ENCODE measurements around the gene MAML3. TPM values are rescaled to one million over a fixed set of nuclear protein-coding genes. Genes with fewer than 3 reads are reported as not detected.

The MAML3 gene
- total and polyA plus RNA-seq, 10 donors: 0.63 to 18.4 (median 12.7) TPM

DNA sequence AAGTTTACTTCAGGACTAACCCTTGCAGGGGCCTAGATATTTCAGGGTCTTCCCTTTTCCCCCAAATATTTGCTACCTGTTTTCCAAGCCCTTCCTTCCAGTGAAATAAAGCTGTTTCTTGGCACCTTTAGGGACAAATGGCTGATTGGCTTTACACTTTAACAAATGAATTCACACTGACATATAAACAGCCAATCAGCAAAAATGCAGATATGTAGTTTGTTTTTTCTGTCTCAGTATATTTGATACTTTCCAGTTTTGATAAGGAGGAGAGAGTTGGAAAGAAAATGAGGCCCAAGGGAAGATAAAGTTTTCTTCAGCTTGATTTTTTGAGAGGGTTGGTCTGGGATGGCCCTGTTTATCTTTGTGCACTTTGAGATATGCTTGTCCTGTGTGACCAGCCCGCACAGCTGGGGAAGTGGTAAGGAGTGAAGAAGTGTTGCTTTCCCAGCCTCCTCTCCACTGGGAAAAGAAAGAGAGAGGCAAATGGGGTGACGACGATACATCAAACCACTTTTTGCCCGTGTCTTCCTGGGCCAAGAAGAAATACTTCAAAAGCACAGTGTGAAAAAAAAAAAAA, 420.9 kb downstream of the MAML3 start:
- intact Hi-C loops (cut with DNase I; ENCODE audit: low total_unique reads): loop anchor here (10.0 kb wide), 1 partner anchor 422 kb away; the partner anchor contains the start of gene MAML3
- H3K27me3 ChIP-seq (replicated peaks in 1 of 7): peaks cover 0 to 40% (median 7%) of the 10 kb centered on the region in 7 donors
- H3K27ac ChIP-seq: no peak overlapping the region
- H3K9me3 ChIP-seq: no peaks in the 10 kb centered on the region
- H3K4me3 ChIP-seq: no peak overlapping the region
- WGBS, 5 donors: 84 to 93% (median 92%) methylated on average over 4 of the region's 4 CpGs
- TF ChIP-seq POLR2A (IDR thresholded peaks at IDR 0.05) (no peak), POLR2AphosphoS5 (IDR thresholded peaks at IDR 0.05) (no peak)
- TF ChIP-seq, protein P1, sequence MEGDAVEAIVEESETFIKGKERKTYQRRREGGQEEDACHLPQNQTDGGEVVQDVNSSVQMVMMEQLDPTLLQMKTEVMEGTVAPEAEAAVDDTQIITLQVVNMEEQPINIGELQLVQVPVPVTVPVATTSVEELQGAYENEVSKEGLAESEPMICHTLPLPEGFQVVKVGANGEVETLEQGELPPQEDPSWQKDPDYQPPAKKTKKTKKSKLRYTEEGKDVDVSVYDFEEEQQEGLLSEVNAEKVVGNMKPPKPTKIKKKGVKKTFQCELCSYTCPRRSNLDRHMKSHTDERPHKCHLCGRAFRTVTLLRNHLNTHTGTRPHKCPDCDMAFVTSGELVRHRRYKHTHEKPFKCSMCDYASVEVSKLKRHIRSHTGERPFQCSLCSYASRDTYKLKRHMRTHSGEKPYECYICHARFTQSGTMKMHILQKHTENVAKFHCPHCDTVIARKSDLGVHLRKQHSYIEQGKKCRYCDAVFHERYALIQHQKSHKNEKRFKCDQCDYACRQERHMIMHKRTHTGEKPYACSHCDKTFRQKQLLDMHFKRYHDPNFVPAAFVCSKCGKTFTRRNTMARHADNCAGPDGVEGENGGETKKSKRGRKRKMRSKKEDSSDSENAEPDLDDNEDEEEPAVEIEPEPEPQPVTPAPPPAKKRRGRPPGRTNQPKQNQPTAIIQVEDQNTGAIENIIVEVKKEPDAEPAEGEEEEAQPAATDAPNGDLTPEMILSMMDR (IDR thresholded peaks at IDR 0.05 in 8 of 11, conservative IDR thresholded peaks at IDR 0.05 in 3 of 11): no peak
- DNase-seq: no peak
- peaks cover 0 to 23% (median 0%) of the 10 kb centered on the region in 6 donors for H3K36me3 ChIP-seq
- H3K4me1 ChIP-seq: peaks cover 6 to 44% (median 31%) of the 10 kb centered on the region in 6 donors

DNA sequence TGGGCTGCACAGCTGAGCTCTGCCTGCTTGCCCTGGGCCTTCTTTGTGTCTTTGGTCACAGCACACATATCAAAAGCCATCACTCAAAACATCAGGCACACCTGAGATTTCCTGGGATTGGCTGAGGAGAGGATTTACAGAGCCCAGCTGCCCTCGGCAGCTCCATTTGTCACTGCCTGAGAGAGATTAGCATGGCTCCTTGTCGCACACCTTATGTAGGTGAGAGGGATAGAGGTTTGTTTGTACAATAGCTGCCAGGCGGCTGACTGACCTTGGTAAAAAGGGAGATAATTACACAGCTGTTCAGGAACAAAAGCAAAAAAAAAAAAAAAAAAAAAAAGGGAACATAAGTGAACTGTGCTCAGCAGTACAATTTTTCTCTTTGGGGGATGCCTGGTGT, 425.1 kb downstream of the MAML3 start:
- Histone ChIP-seq H3K4me3 (no peak overlapping the region), H3K27ac (no peak overlapping the region), H3K4me1 (peaks cover 0 to 3% (median under 1%) of the 10 kb centered on the region in 6 donors), H3K36me3 (peaks cover 0 to 42% (median 0%) of the 10 kb centered on the region in 6 donors), H3K27me3 (replicated peaks in 1 of 7) (peaks cover 0 to 10% (median 0%) of the 10 kb centered on the region in 7 donors), H3K9me3 (no peaks in the 10 kb centered on the region)
- TF ChIP-seq POLR2A (IDR thresholded peaks at IDR 0.05) (no peak), POLR2AphosphoS5 (IDR thresholded peaks at IDR 0.05) (no peak)
- TF ChIP-seq, protein P1 (IDR thresholded peaks at IDR 0.05 in 8 of 11, conservative IDR thresholded peaks at IDR 0.05 in 3 of 11): no peak
- no peak for DNase-seq
- intact Hi-C loops (cut with DNase I; ENCODE audit: low total_unique reads): no loop called here
- WGBS, 5 donors: 68 to 85% (median 83%) methylated on average over 3 of the region's 3 CpGs

GRCh38 chr4:139728146-139728545, 425.8 kb downstream of the MAML3 start:
- WGBS, 5 donors: 89 to 94% (median 91%) methylated on average over 4 of the region's 4 CpGs
- Histone ChIP-seq H3K9me3 (no peaks in the 10 kb centered on the region), H3K4me1 (no peaks in the 10 kb centered on the region), H3K27ac (no peak overlapping the region), H3K4me3 (no peak overlapping the region), H3K27me3 (replicated peaks in 1 of 7) (peaks cover 0 to 3% (median 0%) of the 10 kb centered on the region in 7 donors), H3K36me3 (peaks cover 0 to 42% (median 0%) of the 10 kb centered on the region in 6 donors)
- intact Hi-C loops (cut with DNase I; ENCODE audit: low total_unique reads): no loop called here
- TF ChIP-seq, protein P1 (IDR thresholded peaks at IDR 0.05 in 8 of 11, conservative IDR thresholded peaks at IDR 0.05 in 3 of 11): no peak
- DNase-seq: no peak

DNA sequence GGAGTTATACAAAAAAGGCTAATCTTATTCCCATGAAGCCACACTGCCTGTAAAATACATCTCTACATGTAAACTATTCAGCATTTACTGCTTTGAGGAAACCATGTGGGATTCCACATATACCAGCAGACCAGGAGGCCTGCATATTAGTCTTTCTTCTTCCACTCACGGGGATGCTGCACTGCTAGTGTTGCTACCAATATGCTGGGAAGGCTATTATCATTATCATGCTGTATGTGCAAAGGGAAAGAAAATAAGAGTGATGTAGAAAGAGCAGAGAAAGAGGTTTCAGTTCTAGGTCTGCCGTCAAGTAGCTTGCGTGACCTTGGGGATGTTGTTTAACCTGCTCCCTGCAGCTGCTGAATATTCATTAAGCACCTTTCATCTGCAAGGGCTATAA, 427.4 kb downstream of the MAML3 start:
- no peaks in the 10 kb centered on the region for H3K9me3 ChIP-seq
- DNase-seq: no peak
- no peaks in the 10 kb centered on the region for H3K27me3 ChIP-seq (replicated peaks in 1 of 7)
- no peak overlapping the region for H3K4me3 ChIP-seq
- TF ChIP-seq, protein P1 (IDR thresholded peaks at IDR 0.05 in 8 of 11, conservative IDR thresholded peaks at IDR 0.05 in 3 of 11): no peak
- TF ChIP-seq POLR2A (IDR thresholded peaks at IDR 0.05) (no peak), POLR2AphosphoS5 (IDR thresholded peaks at IDR 0.05) (no peak)
- intact Hi-C loops (cut with DNase I; ENCODE audit: low total_unique reads): no loop called here
- H3K27ac ChIP-seq: no peak overlapping the region
- no peaks in the 10 kb centered on the region for H3K4me1 ChIP-seq
- 81 to 90% (median 84%) methylated on average over 3 of the region's 3 CpGs for WGBS, 5 donors
- H3K36me3 ChIP-seq: peaks cover 0 to 42% (median 0%) of the 10 kb centered on the region in 6 donors

Data from spleen (tissue), 11 donors.